ENCODE measurements around the gene MLC1.

MLC1 gene

DNA sequence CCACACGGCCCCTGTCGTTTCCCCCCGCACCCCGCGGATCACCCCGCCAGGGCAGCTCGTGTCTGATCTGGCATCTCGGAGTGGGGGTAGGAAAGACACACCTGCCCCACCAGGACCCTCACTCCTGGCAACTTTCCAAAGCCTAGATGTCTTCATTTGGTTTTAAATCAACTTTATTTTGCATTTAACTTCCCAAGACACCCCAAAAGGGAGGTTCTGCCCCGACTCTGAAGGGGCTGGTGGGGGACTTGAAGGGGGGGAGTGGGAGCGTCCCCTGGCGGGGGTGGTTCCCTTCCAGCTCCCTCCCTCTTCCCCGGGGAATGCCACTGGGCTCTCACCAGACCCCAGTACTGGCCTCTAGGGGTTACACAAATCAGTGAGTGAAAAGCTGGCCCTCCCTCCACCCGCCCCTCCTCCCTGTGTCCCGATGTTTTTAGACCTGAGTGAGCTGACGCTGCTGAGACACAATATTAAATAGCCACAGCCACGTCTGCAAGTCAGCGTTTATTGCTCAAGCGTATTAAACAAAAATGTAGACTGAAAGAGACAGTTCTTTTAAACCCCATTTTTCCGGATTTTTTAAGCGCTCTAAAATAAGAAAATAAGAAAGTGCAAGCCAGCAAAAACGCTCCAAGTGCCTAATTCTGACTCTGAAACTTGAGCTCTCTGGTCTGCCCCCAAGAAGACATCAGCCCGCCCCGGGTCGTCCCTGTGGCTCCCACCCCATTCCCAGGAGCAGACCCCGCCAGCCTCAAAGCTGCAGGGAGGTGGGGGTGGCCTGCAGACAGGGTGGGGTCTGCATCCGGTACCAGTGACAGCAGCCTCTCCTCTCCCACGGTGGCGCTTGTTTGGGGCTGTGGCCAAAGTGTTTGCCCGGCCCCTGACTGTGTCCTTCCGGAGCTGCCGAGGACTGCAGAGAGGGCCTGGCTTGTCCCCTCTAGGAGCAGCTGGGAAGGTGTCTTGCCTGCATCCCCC is 26.0 kb downstream of the MLC1 start:
- no peak for DNase-seq (ENCODE audit: low read depth in 1 of 2, low spot score in 1 of 2)

DNA sequence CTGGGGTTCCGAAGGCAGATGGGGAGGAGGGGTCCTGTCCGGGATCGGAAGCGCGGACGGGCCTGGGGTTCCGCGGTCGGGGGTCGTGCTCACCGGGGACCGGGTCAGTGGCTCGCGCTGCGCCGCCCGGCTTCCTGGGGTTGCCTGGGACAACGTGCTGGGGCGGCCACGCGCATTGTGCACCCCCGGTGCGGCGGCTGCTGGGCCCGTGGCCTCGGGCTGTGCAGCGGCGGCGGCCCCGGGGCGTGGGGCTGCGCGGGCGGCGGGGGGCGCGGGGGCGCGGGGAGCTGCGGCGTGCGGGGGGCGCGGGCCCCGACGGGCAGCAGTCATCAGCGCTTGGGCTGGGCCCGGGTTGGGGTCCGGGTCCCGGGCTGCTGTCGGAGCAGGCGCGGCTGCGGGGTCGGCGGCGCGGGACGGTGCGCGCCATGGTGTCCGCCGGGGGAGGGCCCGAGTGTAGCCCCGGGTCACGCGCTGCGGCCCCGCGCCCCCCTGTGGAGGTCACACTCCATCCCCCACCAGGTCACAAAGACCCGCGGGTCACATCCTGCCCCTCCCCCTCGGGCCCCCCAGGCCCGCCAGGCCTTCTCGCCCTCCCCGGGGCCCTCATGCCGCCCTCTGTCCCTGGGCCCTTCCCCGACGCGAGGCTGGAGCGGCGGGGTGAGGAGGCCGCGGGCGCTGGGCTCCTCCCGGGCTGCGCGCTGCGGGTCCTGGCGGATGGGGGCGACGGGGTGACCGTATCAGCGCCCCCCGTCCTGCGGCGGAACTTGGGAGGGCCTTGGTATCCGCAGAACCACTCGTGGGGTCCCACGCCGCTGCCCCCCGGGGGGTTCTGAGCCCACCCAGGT is 26.9 kb downstream of the MLC1 start, which contains the start of gene TTLL8:
TSS of gene TTLL8 (minus strand) at position 238 of the 845 bp plus-strand sequence.
- DNase-seq (ENCODE audit: low read depth in 1 of 2, low spot score in 1 of 2) = no peak

GRCh38 chr22:50057278-50058060 is 27.8 kb downstream of the MLC1 start:
- DNase-seq (ENCODE audit: low read depth in 1 of 2, low spot score in 1 of 2) = no peak

GRCh38 chr22:50056214-50056972 is 28.8 kb downstream of the MLC1 start:
- DNase-seq (ENCODE audit: low read depth in 1 of 2, low spot score in 1 of 2) = no peak

GRCh38 chr22:50053861-50054260 is 31.4 kb downstream of the MLC1 start:
- DNase-seq (ENCODE audit: low read depth in 1 of 2, low spot score in 1 of 2) = no peak

GRCh38 chr22:50051930-50052329 is 33.3 kb downstream of the MLC1 start:
- DNase-seq (ENCODE audit: low read depth in 1 of 2, low spot score in 1 of 2) = no peak

DNA sequence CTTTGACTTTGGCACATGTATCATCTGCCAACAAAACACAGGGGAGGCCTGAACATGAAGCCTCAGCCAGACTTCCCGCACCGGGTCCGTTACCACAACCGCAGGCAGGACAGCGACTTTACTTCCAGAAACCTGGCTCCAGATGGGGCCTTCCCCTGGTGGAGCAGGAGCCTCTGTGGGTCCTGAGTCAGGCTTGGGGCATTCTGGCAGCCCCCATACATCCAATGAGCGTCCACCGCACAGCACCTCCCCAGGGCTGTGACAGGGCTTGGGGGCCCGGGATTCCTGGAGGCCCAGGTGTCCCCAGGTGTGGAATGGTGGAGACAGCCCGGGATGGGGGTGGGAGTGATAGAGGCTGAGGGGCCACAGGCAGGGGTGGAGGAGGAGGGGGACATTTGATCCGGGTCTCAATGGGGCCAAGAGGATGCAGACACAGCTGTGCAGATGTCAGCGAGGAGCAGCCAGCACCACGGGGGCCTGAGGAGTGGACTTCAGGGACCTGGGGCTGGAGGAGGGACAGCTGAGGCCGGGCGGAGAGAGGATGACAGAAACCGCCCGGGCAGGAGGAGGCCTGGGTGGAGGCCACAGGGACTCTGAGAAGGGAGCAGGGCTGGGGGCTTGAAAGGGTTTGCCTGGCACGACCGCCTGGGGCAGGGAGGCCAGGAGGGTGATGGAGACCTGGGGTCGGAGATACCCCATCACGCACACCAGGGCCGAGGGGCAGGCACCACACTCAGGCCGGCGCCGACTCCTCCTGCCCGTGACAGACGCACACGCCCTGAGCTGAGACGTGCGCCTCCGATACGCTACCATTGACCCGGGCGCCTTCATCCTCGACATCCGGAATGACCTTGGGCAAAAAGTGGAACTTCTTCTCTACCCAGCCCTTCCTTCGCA is 35.7 kb downstream of the MLC1 start:
- no peak for DNase-seq (ENCODE audit: low read depth in 1 of 2, low spot score in 1 of 2)

GRCh38 chr22:50048836-50049235 is 36.4 kb downstream of the MLC1 start:
- DNase-seq (ENCODE audit: low read depth in 1 of 2, low spot score in 1 of 2) = no peak

DNA sequence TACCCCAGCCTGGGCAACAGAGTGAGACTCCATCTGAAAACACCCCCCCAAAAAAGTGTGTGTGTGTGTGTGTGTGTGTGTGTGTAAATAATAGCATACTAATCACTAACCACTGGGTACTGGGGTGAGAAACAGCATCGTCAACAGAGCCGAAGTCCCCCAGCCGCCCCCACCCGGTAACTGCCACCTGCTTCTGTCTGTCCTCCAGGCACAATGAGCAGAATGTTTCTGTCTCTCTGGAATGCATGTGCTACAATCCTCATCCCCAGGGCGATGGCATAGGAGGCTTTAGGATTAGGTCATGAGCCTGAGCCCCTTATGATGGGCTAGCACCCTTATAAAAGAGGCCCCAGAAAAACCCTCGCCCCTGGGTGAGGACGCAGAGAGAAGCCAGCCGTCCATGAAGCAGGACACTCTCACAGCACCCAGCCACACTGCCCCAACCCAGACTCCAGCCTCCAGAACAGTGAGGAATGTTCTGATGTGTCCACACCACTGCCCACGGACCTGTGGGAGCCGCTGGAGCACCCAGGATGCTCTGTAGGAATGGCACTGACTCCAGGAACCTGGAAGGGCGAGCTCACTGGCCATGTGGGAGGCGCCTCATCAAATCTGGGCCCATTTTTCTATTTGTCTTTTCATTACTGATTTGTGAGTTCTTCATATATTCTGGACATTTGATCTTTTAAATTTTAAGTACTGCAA is 37.0 kb downstream of the MLC1 start:
- DNase-seq (ENCODE audit: low read depth in 1 of 2, low spot score in 1 of 2) = no peak

DNA sequence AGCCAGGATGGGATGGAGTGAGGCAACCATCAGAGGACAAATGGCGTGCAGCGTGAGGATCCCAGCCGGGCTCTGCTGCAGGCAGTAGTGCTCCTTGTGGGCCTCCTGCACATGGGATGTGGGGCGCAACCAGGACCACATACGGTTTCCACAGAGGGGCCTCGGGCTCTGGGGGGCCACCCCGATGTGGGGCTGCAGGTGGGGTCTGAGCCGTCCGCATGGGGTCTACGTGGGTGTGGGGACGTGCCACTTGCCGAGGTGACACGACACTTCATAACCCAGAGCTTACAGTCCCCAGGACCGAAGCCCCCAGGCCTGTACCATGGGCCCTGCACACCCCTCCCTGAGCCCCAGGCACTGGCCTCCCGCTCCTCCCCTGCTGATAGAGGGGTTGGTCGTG is 37.9 kb downstream of the MLC1 start:
- no peak for DNase-seq (ENCODE audit: low read depth in 1 of 2, low spot score in 1 of 2)

DNA sequence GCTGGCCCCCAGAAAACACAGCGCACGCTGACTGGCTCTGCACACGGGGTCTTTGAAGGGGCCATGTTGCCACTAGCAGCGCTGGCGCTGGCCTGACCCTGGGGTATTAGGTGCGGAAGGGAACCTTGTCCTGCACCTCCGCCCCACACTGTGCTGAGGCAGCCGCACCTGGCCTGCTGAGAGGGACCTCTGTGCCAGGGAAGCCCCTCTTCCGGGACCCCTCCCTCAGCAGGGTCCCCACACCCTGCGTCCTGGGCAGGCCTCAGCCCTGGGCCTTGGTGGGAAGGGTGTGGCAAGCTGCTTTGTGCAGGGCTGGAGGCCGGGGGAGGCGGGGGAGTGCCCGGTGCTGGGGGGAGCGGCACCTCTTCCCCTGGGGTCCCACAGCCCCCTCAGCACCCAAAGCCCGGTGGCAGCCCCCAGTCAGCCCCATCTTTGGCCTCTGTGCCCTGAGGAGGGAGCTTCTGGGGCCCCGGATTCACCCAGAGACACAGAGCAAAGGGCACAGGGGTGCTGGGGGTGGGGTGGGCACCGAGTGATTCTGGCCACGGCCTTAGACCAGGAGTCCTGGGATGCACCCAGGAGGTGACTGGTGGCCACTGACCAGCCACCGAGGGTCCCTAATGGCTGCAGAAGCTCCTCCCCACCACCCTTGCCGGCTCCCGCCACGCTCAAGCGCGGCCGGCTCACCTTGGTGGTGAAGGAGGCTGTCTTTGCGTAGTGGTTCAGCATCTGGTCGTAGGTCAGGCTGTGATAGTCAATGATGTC is 38.6 kb downstream of the MLC1 start:
- no peak for DNase-seq (ENCODE audit: low read depth in 1 of 2, low spot score in 1 of 2)

DNA sequence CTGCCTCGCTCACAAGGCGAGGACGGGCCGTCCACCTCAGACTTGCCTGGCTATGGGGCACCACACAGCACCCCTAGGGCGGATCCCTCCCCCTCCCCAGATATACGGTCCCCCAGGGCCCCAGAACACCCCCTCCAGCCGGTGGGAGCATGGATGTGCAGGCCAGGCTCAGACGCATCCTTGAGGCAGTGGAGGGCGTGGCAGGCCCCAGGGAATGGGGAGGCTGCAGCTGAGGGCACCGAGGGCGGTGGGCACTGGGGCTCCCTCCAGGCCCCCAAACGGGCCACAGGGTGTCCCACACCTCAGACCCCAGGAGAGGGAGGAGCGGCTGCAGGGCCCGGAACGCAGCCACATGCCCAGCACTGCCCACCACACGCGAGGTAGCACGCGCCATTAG is 39.2 kb downstream of the MLC1 start:
- DNase-seq (ENCODE audit: low read depth in 1 of 2, low spot score in 1 of 2) = no peak

DNA sequence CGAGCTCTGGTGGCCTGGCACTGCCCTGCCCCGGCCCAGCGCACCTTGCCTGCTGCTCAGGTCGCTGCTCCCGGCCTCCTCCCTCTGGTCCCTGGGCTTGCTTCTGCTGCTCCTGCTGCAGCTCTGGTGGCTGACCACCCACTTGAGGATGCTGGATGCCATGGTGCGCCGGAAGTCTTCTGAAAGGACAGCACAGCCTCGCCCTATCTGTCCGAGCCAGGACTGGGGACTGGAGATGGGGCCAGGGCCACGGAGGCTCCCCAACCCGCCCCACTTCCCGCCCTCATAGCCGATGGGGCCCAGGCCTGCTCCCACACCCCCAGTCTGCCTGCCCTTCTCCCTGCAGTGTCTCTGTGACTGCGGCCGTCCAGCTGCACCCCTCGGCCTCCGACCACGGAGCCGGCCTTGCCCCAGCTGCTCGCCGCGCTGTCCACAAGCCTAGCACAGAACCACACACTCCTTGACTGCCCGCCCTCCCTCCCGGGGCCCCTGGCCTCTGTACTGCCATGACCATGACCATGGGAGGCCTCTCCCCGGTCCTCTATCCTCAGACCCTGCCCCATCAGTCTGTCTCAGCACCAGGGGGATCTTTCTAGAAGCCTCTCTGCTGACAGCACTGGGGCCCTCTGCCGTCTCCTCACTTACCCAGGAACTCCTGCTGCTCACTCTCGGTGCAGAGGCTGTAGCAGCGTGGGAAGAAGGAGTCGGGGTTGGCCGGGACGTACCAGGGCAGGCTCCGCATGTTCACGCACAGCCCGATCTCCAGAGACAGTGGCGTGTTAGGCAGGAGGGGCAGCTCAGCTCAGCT is 39.8 kb downstream of the MLC1 start:
- DNase-seq (ENCODE audit: low read depth in 1 of 2, low spot score in 1 of 2) = no peak

GRCh38 chr22:50044485-50045118 is 40.6 kb downstream of the MLC1 start:
- DNase-seq (ENCODE audit: low read depth in 1 of 2, low spot score in 1 of 2) = no peak

- no peak for DNase-seq (ENCODE audit: low read depth in 1 of 2, low spot score in 1 of 2)
Observed at GRCh38 chr22:50041361-50042065, 43.7 kb downstream of the MLC1 start.

DNA sequence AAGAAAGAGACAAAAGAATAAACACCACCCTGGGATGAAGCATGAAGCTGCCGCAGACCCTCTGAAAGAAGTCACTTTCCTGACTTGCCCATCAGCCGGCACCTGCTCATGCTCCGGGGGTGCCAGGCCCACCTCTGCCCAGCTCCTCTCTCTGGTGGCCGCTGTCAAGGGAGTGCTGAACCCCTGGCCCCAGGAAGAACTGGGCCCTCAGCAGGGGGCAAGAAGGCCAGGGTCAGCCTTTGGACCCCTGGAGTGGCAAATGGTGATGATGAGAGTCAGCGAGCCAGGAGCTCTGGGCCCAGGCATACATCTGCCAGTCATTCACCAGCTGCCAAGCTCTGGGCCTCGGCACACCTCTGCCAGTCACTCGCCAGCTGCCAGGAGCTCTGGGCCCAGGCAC is 44.5 kb downstream of the MLC1 start:
- DNase-seq (ENCODE audit: low read depth in 1 of 2, low spot score in 1 of 2) = no peak

All from activated CD4-positive, alpha-beta T cell treated with anti-CD3 and anti-CD28 coated beads, Interleukin-2, amount 50 U/mL, for 24 hours (primary cell).